ENCODE data around the gene MPPED1. TPM values are rescaled to one million over a fixed set of nuclear protein-coding genes. Genes with fewer than 3 reads are reported as not detected.

MPPED1 gene
- total RNA-seq, 1 donor from 2014 or later, result not detected

DNA sequence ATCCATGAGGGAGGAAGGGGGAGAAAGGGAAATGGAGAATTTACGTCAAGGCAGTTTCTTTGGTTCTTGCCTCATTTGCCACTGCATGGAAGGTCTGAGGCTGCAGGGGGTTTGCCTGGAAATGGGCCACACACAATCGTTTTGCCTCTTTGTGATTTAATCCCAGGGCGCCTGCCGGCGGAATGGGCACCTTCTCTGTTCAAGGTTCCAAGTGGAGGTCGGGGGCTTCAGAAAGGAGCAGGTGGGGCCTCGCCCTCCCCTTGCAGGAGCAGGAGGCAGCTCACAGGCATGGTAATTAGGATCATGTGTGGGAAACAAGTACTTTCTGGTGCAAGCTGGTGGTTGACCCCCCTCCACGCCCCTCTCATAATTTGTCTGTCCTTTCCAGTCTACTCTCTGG lies 29.9 kb downstream of the MPPED1 start:
- no peak overlapping the region for H3K27ac Mint-ChIP-seq

DNA sequence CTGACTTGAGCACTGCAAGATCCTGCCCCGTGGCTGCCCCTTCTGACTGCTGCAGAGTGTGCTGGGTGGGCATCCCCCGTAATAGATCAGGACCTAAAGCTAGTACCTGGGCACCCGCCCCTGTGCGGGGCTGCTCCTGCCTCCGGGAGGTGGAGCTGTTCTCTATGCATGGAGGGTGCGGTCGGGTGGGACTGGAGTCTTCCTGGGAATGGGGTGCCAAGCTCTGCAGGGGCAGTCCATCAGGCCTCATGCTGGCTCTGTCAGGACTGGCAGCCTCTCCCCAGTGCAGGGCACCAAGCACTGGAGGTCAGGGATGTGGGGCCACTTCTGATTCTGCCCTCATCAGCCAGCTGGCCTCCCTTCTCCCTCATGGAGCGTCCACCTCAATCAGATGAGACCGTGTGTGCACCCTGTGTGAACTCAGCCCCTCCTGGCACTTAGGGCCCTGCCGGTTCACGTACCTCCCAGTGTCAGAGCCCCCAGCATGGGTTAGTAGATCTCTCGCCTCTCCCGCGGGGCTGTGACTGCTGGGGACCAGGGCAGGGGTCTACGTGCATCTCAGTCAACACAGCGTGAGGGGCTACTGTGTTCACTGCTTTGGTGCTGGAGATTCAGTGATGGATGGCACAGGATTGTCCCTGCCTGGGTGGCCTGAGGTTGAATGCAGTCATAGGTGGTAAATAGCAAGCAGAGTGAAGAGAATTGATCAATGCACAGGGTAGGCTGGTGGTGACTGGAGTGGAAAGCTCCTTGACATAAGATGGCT lies 30.8 kb downstream of the MPPED1 start:
- DNase-seq (ENCODE audit: low spot score), result no peak
- intact Hi-C loops (cut with micrococcal nuclease), result no loop called here

More for the DNA sequence above, 29.9 kb downstream of the MPPED1 start:
- intact Hi-C loops (cut with micrococcal nuclease), result no loop called here
- H3K9me3 Mint-ChIP-seq, result no peaks in the 10 kb centered on the region
- no peaks in the 10 kb centered on the region for H3K27me3 Mint-ChIP-seq (ENCODE audit: insufficient read depth)
- DNase-seq (ENCODE audit: low spot score), result no peak
- no peaks in the 10 kb centered on the region for H3K4me1 Mint-ChIP-seq (ENCODE audit: low read depth)
- H3K4me3 Mint-ChIP-seq, result no peak overlapping the region
- no peaks in the 10 kb centered on the region for H3K36me3 Mint-ChIP-seq (ENCODE audit: low read depth)

GRCh38 chr22:43443152-43443471 lies 31.3 kb downstream of the MPPED1 start:
- Mint-ChIP-seq H3K4me1 (ENCODE audit: low read depth) (no peaks in the 10 kb centered on the region), H3K27me3 (ENCODE audit: insufficient read depth) (no peaks in the 10 kb centered on the region), H3K9me3 (no peaks in the 10 kb centered on the region), H3K36me3 (ENCODE audit: low read depth) (no peaks in the 10 kb centered on the region), H3K4me3 (no peak overlapping the region), H3K27ac (no peak overlapping the region)
- intact Hi-C loops (cut with micrococcal nuclease), result no loop called here
- DNase-seq (ENCODE audit: low spot score), result no peak

More for the DNA sequence above, 30.8 kb downstream of the MPPED1 start:
- no peaks in the 10 kb centered on the region for H3K27me3 Mint-ChIP-seq (ENCODE audit: insufficient read depth)
- no peak overlapping the region for H3K27ac Mint-ChIP-seq
- no peaks in the 10 kb centered on the region for H3K9me3 Mint-ChIP-seq
- no peaks in the 10 kb centered on the region for H3K36me3 Mint-ChIP-seq (ENCODE audit: low read depth)
- H3K4me3 Mint-ChIP-seq, result no peak overlapping the region
- H3K4me1 Mint-ChIP-seq (ENCODE audit: low read depth), result no peaks in the 10 kb centered on the region

- H3K27ac Mint-ChIP-seq, result no peak overlapping the region
- no peaks in the 10 kb centered on the region for H3K27me3 Mint-ChIP-seq (ENCODE audit: insufficient read depth)
- H3K36me3 Mint-ChIP-seq (ENCODE audit: low read depth), result no peaks in the 10 kb centered on the region
- intact Hi-C loops (cut with micrococcal nuclease), result no loop called here
- no peaks in the 10 kb centered on the region for H3K9me3 Mint-ChIP-seq
- H3K4me1 Mint-ChIP-seq (ENCODE audit: low read depth), result no peaks in the 10 kb centered on the region
- H3K4me3 Mint-ChIP-seq, result no peak overlapping the region
- DNase-seq (ENCODE audit: low spot score), result no peak
Observed at GRCh38 chr22:43446037-43446803, 34.4 kb downstream of the MPPED1 start.

- no peak for DNase-seq (ENCODE audit: low spot score)
- H3K9me3 Mint-ChIP-seq, result no peaks in the 10 kb centered on the region
- intact Hi-C loops (cut with micrococcal nuclease), result no loop called here
Observed at GRCh38 chr22:43446916-43447315, 35.1 kb downstream of the MPPED1 start.

GRCh38 chr22:43447380-43447779 lies 35.6 kb downstream of the MPPED1 start:
- Mint-ChIP-seq H3K4me1 (ENCODE audit: low read depth) (no peaks in the 10 kb centered on the region), H3K27ac (no peak overlapping the region), H3K9me3 (no peaks in the 10 kb centered on the region), H3K36me3 (ENCODE audit: low read depth) (no peaks in the 10 kb centered on the region), H3K4me3 (no peak overlapping the region), H3K27me3 (ENCODE audit: insufficient read depth) (peaks cover 2% of the 10 kb centered on the region)
- intact Hi-C loops (cut with micrococcal nuclease), result no loop called here
- DNase-seq (ENCODE audit: low spot score), result no peak

More at GRCh38 chr22:43446916-43447315, 35.1 kb downstream of the MPPED1 start:
- Mint-ChIP-seq H3K27ac (no peak overlapping the region), H3K36me3 (ENCODE audit: low read depth) (no peaks in the 10 kb centered on the region), H3K4me3 (no peak overlapping the region), H3K4me1 (ENCODE audit: low read depth) (no peaks in the 10 kb centered on the region), H3K27me3 (ENCODE audit: insufficient read depth) (no peaks in the 10 kb centered on the region)

- Mint-ChIP-seq H3K4me3 (no peak overlapping the region), H3K36me3 (ENCODE audit: low read depth) (no peaks in the 10 kb centered on the region), H3K4me1 (ENCODE audit: low read depth) (no peaks in the 10 kb centered on the region), H3K9me3 (no peaks in the 10 kb centered on the region), H3K27ac (no peak overlapping the region), H3K27me3 (ENCODE audit: insufficient read depth) (peaks cover 2% of the 10 kb centered on the region)
- DNase-seq (ENCODE audit: low spot score), result no peak
- intact Hi-C loops (cut with micrococcal nuclease), result no loop called here
Observed at GRCh38 chr22:43448048-43448447, 36.2 kb downstream of the MPPED1 start.

DNA sequence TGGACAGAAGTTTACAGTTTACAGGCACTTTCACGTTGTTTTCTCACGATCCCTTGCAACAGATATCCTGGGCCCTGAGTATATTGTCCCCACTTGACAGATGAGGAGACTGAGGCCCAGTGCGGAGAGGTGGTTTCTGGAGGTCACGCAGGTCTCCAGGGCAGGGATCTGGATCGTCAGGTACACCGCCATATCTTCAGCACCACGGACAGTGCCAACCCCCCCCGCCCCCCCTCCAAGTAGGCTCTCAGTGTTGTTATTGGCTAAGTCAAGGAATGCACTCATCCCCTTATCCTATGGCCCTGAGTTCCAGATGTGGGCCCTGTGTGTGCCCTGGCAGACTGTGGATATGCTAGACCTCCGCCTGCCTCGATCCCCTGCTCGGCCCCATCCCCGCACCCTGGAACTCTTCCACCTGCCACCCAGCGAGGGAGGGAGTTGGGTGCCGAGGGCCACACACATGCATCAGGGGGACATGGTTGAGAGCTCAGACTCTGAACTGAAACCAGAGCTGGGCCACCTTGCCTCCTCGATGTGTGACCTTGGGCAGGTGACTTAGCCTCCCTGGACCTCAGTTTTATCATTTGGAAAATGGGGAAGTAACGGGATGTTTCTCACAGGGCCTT lies 37.5 kb downstream of the MPPED1 start:
- Mint-ChIP-seq H3K4me3 (no peak overlapping the region), H3K27me3 (ENCODE audit: insufficient read depth) (peaks cover 2% of the 10 kb centered on the region), H3K27ac (no peak overlapping the region), H3K9me3 (no peaks in the 10 kb centered on the region), H3K4me1 (ENCODE audit: low read depth) (no peaks in the 10 kb centered on the region), H3K36me3 (ENCODE audit: low read depth) (no peaks in the 10 kb centered on the region)
- DNase-seq (ENCODE audit: low spot score), result no peak
- intact Hi-C loops (cut with micrococcal nuclease), result no loop called here

DNA sequence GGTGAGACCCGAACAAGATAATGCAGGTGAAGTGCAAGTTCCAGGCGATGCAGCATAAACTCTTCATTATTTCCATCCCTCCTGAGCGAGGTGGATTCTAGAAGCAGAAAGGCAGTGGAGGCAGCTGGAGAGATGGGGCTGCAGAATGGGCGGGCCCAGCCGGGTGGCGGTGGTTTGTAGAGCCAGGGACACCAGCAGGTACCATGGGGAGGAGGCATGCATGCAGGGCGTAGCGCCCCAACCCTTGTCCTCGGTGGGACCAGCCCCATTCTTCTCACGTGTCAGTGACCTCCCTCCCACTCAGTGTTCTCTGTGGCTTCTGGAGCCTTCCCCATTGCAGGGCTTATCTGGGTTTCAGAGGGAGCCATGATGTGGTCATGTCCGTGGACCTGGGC lies 38.0 kb downstream of the MPPED1 start:
- Mint-ChIP-seq H3K4me1 (ENCODE audit: low read depth) (no peaks in the 10 kb centered on the region), H3K27ac (no peak overlapping the region), H3K27me3 (ENCODE audit: insufficient read depth) (peaks cover 2% of the 10 kb centered on the region), H3K36me3 (ENCODE audit: low read depth) (no peaks in the 10 kb centered on the region), H3K4me3 (no peak overlapping the region), H3K9me3 (no peaks in the 10 kb centered on the region)
- intact Hi-C loops (cut with micrococcal nuclease), result no loop called here
- no peak for DNase-seq (ENCODE audit: low spot score)

DNA sequence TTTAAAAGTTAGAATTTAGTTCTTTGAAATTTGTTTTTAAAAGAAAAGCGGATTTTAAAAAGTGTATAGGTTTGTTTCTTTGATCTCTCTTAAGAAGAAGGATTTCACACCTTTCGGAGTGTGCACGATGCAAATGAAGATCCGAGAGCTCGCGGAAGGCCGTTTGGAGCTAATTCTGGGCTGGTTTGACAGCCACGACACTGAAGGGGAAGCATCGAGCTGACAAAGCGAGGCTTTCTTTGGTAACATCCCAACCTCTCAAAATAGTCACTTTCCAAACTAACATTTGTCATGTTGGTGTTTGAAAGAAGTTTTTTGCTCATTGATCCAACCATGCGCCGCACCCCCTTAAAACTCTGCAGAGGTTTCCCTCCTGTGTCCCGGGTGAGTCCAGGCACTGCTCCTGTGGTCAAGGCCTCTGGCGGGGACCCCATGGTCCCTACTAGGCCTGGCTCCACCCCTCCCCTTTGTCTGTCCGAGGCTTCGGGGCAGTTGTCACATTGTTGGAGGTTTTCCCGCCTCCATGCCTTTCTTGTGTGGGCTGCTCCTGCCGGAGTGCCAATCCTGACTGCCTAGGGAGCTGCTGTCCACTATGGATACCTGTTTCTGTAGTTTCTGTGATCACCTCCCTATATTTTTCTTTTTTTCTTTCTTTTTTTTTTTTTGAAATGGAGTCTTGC lies 39.7 kb downstream of the MPPED1 start:
- no peaks in the 10 kb centered on the region for H3K9me3 Mint-ChIP-seq
- H3K4me3 Mint-ChIP-seq, result no peak overlapping the region
- H3K27ac Mint-ChIP-seq, result no peak overlapping the region
- no peaks in the 10 kb centered on the region for H3K4me1 Mint-ChIP-seq (ENCODE audit: low read depth)
- intact Hi-C loops (cut with micrococcal nuclease), result no loop called here
- H3K36me3 Mint-ChIP-seq (ENCODE audit: low read depth), result no peaks in the 10 kb centered on the region
- peaks cover 2% of the 10 kb centered on the region for H3K27me3 Mint-ChIP-seq (ENCODE audit: insufficient read depth)
- DNase-seq (ENCODE audit: low spot score), result no peak

DNA sequence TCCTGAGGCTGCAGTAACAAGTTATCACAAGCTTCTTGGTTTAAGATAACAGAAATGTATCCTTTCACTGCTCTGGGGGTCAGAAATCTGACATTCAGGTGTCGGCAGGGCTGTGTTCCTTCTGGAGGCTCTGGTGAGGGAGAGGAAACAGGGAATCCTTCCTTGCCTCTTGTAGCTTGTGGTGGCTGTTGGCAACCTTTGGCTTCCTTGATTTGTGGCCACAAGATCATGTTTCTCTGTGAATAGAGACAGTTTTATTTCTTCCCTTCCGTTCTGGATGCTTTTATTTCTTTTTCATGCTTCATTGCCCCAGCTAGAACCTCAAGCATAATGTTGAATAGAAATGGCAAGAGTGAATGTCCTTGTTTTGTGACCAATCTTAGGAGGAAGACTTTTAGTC lies 44.0 kb downstream of the MPPED1 start:
- no peaks in the 10 kb centered on the region for H3K9me3 Mint-ChIP-seq
- H3K27ac Mint-ChIP-seq, result no peak overlapping the region
- no peak for DNase-seq (ENCODE audit: low spot score)
- no peak overlapping the region for H3K4me3 Mint-ChIP-seq
- H3K4me1 Mint-ChIP-seq (ENCODE audit: low read depth), result no peaks in the 10 kb centered on the region
- peaks cover 7% of the 10 kb centered on the region for H3K27me3 Mint-ChIP-seq (ENCODE audit: insufficient read depth)
- intact Hi-C loops (cut with micrococcal nuclease), result no loop called here
- H3K36me3 Mint-ChIP-seq (ENCODE audit: low read depth), result no peaks in the 10 kb centered on the region

DNA sequence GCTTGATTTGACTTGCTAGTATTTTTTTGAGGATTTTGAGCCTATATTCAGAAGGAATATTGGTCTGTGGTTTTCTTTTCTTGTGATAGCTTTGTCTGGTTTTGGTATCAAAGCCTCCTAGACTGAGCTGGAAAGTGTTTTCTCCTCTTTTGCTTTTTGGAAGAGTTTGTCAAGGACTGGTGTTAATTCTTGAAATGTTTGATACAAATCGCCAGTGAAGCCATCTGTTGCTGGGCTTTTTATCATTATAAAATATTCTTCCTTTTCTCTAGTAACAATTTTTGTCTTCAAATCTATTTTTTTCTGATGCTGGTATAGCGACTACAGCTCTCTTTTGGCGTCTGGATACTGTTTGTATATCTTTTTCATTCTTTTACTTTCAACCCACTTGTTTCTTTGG lies 45.2 kb downstream of the MPPED1 start:
- no peaks in the 10 kb centered on the region for H3K4me1 Mint-ChIP-seq (ENCODE audit: low read depth)
- no peak overlapping the region for H3K4me3 Mint-ChIP-seq
- no peaks in the 10 kb centered on the region for H3K9me3 Mint-ChIP-seq
- peaks cover 7% of the 10 kb centered on the region for H3K27me3 Mint-ChIP-seq (ENCODE audit: insufficient read depth)
- intact Hi-C loops (cut with micrococcal nuclease), result no loop called here
- no peak overlapping the region for H3K27ac Mint-ChIP-seq
- H3K36me3 Mint-ChIP-seq (ENCODE audit: low read depth), result no peaks in the 10 kb centered on the region
- no peak for DNase-seq (ENCODE audit: low spot score)

DNA sequence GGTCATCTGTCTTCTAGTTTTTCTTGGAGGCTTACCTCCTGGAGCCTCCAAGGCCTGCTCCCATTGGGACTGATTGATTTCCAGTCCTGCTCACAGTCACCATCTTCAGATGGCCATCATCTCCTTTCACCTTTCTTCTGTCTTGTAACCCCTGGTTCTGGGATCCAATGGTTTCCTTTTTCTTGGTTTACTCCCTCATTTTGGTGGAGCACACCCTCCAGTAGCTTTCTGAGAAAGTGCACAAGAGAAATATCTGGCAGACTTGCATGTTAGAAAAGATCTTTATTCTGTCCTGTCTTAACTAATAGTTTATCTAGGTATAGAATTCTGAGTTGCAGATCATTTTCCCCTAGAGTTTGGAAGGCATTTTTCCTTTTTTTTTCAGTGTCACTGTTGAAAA lies 50.9 kb downstream of the MPPED1 start:
- H3K4me1 Mint-ChIP-seq (ENCODE audit: low read depth), result no peaks in the 10 kb centered on the region
- H3K9me3 Mint-ChIP-seq, result no peaks in the 10 kb centered on the region
- H3K27ac Mint-ChIP-seq, result no peak overlapping the region
- no peak overlapping the region for H3K4me3 Mint-ChIP-seq
- H3K27me3 Mint-ChIP-seq (ENCODE audit: insufficient read depth), result peaks cover 2% of the 10 kb centered on the region
- no peak for DNase-seq (ENCODE audit: low spot score)
- intact Hi-C loops (cut with micrococcal nuclease), result no loop called here
- H3K36me3 Mint-ChIP-seq (ENCODE audit: low read depth), result no peaks in the 10 kb centered on the region

All from activated T-helper 1 cell treated with anti-CD3 and anti-CD28 coated beads, Interleukin-12 subunit alpha, Interleukin-12 subunit beta, Interleukin-2, Interleukin-4 antibody, amounts not matched to agents 30 ng/mL and 10 ng/mL and 1 ng/mL, durations not matched to agents 14 hours and 24 hours and 36 hours (primary cell).